ENCODE data around the gene P2RY2.

- TF ChIP-seq CTCF (IDR thresholded peaks at IDR 0.05) (no peak), EP300 (IDR thresholded peaks at IDR 0.05) (no peak), POLR2A (IDR thresholded peaks at IDR 0.05) (no peak)
Observed at GRCh38 chr11:73233211-73233610, 15.1 kb downstream of the P2RY2 start.
